ENCODE measurements around the gene STXBP6.

GRCh38 chr14:24845851-24846250 is 204.1 kb downstream of the STXBP6 start:
- TF ChIP-seq, protein P1, sequence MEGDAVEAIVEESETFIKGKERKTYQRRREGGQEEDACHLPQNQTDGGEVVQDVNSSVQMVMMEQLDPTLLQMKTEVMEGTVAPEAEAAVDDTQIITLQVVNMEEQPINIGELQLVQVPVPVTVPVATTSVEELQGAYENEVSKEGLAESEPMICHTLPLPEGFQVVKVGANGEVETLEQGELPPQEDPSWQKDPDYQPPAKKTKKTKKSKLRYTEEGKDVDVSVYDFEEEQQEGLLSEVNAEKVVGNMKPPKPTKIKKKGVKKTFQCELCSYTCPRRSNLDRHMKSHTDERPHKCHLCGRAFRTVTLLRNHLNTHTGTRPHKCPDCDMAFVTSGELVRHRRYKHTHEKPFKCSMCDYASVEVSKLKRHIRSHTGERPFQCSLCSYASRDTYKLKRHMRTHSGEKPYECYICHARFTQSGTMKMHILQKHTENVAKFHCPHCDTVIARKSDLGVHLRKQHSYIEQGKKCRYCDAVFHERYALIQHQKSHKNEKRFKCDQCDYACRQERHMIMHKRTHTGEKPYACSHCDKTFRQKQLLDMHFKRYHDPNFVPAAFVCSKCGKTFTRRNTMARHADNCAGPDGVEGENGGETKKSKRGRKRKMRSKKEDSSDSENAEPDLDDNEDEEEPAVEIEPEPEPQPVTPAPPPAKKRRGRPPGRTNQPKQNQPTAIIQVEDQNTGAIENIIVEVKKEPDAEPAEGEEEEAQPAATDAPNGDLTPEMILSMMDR (IDR thresholded peaks at IDR 0.05): no peak
- no peak for TF ChIP-seq POLR2A (IDR thresholded peaks at IDR 0.05)
